Skin of body (tissue), 2 donors: Measurements from ENCODE around the gene HS6ST3. TPM values are rescaled to one million over a fixed set of nuclear protein-coding genes. Genes with fewer than 3 reads are reported as not detected.

Experiments
- DNase-seq: peaks from one replicate; lab custom pipeline; 2025; lab: John Stamatoyannopoulos, UW
- total RNA-seq: library from RNA; depleted of rRNA; stranded (reverse); fragments of >200 nt; gene quantifications from one replicate; pipeline ENCODE4 v1.2.3, GENCODE V29; 2014

Gene HS6ST3
- total RNA-seq, 1 donor from 2014 or later: 1.7 TPM

DNA sequence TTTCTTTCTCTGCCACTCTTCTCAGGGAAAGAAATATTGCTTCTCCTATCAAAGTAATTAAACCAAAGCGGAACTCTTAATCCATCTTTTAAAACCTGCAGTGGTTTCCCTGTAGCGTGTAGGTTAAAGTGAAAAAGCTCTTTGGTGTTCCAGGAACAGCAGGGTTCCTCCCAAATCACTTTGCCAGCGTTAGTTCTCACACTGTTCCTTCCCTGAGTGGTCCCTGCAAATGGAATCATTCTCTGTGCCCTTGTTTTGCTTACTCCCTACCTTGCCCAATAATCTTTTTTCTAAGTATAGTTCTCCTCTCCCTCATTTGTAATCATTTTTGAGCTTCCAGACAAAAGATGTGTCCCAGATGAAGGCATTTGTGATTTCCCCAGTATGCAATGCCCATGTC, 207.5 kb downstream of the HS6ST3 start:
- DNase-seq: no peak

DNA sequence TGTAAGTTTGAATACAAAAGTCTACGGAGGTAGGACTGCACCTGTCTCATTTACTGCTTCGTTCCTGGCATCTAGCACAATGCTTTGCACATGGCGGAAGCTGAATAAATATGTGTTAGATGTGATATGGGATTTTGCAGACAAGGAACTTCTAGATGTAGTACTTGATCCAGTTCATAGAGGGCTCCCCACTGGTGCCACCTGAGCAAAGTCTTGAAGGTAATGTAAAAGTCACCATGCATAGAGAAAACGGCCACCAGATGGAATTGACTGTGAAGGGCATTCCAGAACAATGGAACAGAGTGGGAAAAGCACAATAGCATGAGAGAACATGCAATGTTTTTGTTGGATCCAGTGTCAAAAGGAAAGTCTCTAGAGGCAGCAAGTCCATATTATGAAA, 209.3 kb downstream of the HS6ST3 start:
- DNase-seq: no peak

DNA sequence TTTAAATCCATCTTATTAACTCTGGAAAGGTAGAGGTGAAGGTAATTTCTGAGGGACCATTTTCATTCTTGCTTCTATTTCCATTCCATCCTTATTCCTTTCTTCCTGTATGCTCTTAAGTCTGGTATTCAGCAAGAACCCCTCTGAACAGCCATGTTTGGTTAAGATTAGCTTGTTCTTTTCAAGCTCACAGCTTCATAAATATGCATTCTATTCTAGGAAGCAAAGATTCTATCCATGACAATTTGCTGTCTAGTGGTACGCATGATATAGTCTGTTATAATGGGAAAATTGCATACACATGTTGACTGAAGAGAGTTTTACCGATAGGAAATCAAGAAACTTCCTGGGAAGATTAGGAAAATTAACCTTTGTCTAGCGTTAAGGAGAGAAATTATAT, 218.7 kb downstream of the HS6ST3 start:
- no peak for DNase-seq

- no peak for DNase-seq
Measured at GRCh38 chr13:96314974-96315373, 225.1 kb downstream of the HS6ST3 start.

GRCh38 chr13:96338030-96338429, 248.1 kb downstream of the HS6ST3 start:
- DNase-seq: no peak

DNA sequence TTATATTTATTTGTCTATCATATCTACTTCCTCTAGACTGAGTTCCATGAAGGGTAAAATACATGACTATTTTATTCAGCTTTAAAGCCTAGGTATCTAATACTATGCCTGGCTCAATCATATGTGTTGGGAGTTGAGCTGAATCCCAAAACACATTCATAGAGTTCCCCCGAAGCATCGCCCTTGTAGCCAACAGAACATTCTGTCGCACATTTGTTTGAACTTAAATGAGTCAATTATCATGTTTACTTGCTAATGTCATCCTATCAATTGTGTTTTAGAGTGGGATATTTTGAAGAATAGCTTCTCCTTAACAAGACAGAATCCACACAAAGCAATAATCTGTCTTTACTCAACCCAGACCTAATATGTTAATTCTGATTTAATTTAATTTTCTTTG, 252.4 kb downstream of the HS6ST3 start:
- DNase-seq: no peak

DNA sequence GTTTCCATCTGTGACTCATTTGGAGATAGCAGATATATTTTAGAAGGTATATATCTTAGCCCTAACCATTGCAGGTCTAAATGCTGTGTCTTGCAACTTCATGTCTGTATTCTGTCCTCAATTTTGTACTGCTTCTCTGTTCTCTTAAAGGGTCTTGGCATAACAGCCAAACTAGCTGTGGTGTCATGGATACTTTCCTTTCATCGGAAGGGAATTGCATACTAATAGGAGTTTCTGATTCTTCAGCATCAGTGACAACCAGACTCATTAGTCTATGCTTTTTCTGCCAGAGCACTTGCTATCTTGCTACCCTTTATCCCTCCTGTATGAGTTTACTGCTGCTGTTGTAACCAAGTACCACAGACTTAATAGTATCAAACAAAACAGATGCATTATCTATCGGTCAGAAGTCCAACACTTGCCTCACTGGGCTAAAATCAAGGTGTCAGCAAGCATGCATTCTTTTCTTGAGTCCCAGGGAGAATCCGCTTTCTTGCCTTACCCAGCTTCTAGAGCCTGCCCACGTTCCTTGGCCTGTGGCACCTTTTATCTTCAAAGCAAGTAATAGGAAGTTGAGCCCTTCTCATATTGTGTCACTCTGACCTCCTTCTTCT, 253.1 kb downstream of the HS6ST3 start:
- DNase-seq: no peak

DNA sequence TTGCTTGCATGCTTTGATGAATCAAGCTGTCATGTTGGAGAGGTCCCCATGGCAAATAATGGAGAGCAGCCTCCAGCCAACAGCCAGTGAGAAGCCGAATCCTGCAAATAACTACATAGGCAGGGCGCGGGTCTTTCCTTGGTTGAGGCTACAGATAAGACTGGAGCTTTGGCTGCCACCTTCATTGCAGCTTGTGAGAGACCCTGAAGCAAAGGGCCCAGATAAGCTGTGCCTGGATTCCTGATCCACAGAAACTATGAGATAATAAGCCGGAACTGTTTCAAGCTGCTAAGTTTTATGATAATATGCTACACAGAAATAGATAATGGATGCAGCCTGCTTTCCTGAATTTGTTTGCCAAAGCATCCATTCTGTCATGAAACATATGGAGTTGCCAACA, 257.0 kb downstream of the HS6ST3 start:
- no peak for DNase-seq

GRCh38 chr13:96373597-96373996, 283.7 kb downstream of the HS6ST3 start:
- DNase-seq: no peak

DNA sequence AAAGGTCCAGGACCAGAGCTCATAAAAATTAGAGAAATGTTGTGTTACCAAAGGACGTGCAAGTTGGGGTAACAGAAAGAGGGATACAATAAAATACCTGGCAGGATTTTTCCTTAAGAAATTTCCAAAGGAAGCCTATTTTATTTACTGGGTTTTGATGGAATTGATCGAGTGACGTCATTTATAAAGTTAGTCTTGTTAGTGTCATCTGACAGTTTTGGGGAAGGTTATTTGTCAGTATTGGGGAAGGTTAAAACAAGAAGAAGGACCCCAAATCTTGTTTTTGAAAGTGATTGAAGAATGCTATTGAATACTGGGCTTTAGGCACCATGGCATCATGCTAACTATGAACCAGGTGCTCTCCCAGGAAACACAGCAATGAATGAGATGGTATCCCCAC, 287.9 kb downstream of the HS6ST3 start:
- no peak for DNase-seq

GRCh38 chr13:96379967-96380366, 290.1 kb downstream of the HS6ST3 start:
- no peak for DNase-seq

DNA sequence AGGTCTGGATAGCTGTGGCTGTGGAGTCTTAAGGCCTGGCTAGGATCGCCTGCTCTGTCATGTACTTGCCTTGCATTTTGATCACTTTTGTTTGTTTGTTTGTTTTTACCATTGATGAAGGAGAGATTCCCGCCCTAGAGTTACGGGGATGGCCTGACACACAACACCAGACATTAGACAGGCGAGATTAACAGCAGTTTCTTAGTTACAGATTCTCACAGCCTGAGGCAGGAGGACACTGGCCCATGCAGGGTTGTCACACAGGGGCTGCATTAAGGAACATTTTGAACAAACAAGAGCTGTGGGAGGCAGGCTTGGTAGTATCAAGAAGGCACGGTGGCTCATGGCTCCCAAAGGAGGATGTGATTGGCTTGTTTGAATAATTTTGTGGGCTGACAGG, 291.8 kb downstream of the HS6ST3 start:
- no peak for DNase-seq

- no peak for DNase-seq
Measured at GRCh38 chr13:96388598-96388997, 298.7 kb downstream of the HS6ST3 start.

- DNase-seq: no peak
Measured at GRCh38 chr13:96391606-96392005, 301.7 kb downstream of the HS6ST3 start.

GRCh38 chr13:96397807-96398206, 307.9 kb downstream of the HS6ST3 start:
- DNase-seq: no peak

DNA sequence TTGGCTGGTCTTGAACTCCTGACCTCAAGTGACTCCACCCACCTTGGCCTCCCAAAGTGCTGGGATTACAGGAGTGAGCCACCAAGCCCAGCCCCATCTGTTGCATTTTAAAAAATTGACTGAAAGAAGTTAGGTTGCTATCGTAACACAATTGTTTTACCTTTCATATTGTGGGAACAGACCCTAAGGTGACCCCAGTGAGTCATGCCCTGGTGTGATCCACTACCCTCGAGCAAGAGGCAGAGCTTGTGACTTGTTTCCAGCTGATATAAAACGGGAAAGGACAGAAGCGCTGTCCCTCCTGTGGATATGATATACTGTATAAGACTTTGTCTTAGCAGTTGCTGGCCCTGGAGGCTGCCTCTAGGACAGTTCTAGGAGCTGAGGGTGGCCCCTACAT, 308.6 kb downstream of the HS6ST3 start:
- no peak for DNase-seq

DNA sequence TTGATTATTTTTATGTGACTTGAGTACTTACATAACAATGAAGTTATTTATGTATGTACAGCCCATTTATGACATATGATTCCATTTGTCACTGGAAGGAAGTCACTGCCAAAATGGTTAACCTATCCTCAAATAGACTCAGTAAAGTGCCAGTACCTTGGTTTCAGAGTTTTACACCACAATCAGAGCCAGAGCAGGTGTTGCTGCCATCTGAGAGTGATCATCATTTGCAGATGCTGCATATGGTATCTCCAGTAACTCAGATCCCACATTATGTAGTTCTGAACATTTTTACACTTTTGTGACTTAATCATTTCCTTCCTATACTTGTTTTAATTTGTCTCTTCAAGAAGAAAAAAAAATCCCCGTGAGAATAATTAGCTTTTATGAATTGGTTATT, 313.3 kb downstream of the HS6ST3 start:
- DNase-seq: no peak

- no peak for DNase-seq
Measured at GRCh38 chr13:96403651-96404050, 313.7 kb downstream of the HS6ST3 start.

DNA sequence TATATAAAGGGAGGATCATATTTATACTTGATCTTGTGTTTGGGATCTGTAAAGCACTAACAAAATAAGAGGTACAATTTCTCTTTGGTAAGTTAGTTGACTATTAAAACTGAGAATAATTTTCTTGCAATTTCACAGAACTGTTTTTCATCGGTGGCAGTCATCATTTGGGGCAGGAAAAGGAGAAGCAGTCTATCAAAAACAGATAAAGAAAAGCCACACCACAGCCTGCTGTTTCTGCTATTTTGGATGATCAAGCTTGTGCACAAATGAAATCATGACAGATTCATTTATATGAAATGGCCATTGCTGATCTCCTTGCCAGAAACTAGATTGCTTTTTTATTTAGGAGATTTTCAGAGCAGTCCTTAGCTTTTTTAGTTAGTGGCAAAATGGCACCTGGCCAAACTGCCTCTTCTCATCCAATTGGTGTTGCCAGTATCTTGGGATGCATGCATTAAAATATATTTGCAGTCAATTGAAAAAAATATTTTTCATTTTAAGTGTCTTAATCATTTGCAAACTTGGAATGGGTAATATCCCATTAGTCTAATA, 326.0 kb downstream of the HS6ST3 start:
- DNase-seq: no peak

- DNase-seq: no peak
Measured at GRCh38 chr13:96417939-96418685, 328.2 kb downstream of the HS6ST3 start.

GRCh38 chr13:96421314-96421713, 331.4 kb downstream of the HS6ST3 start:
- no peak for DNase-seq

DNA sequence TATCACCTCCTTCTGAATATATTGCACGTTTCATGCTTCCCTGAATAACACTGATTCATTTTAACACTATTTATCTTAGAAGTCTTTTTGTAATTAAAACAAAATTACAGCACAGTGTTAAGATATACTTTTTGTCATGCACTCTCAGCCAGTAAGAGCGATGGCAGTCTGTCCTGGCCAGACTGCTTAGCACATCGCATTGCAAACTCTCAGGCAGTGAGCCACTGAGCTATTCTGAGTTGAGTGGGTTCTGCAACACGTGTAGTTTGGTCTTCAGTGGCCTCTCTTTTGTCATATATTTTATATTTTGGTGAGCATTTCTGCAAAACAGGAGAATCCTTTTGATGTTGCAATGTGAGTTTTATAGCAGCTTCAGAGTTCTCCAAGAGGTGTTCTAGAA, 332.1 kb downstream of the HS6ST3 start:
- DNase-seq: no peak

GRCh38 chr13:96426167-96426566, 336.3 kb downstream of the HS6ST3 start:
- no peak for DNase-seq
